Neural progenitor cell (in vitro differentiated cells): ENCODE measurements around the gene TFDP1.

ENCODE experiments used
- EZH2 ChIP-seq: fragments of 200-600 bp; sonication (generic); IDR thresholded peaks from 2 replicates; pipeline ENCODE4 v1.6.1; 2017; ENCODE audit warnings: antibody characterized with exemption, mild to moderate bottlenecking, moderate library complexity
- EZH2phosphoT487 ChIP-seq: fragments of 200-600 bp; sonication (generic); IDR thresholded peaks from 2 replicates; pipeline ENCODE4 v1.6.1; 2017; ENCODE audit warnings: antibody characterized with exemption
- TF ChIP-seq, protein P1 (sequence below): fragments of 200-600 bp; sonication (generic); IDR thresholded peaks from 2 replicates; pipeline ENCODE4 v1.5.1; 2017; ENCODE audit warnings: antibody characterized with exemption, mild to moderate bottlenecking

DNA sequence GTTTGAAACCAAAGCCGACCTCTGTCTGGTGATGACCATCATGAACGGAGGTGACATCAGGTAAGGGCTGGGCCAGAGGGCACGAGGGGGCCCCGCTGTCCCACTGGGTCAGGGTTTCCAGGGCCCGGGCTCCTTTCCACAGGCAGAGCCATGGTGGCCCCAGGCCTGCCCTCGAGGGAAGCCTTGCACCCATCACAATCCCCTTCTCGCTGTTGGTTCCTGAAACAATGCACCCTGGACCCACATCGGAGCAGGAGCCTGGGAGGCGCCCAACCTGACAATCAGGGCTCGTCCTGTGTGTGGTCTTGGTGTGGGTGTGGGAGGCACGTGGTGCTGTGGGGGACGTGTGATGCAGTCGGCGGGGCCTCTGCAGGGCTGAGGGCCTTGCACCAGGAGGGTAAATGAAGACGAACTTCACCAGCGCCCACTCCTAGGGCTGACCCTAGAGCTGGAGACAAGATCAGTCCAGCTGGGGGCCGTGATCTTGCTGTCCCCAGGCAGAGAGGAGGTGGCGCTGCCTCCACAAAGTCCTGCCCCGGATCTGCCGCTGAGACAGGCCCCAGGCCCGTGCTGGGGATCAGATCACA, 85.3 kb downstream of the TFDP1 start:
- TF ChIP-seq, protein P1, sequence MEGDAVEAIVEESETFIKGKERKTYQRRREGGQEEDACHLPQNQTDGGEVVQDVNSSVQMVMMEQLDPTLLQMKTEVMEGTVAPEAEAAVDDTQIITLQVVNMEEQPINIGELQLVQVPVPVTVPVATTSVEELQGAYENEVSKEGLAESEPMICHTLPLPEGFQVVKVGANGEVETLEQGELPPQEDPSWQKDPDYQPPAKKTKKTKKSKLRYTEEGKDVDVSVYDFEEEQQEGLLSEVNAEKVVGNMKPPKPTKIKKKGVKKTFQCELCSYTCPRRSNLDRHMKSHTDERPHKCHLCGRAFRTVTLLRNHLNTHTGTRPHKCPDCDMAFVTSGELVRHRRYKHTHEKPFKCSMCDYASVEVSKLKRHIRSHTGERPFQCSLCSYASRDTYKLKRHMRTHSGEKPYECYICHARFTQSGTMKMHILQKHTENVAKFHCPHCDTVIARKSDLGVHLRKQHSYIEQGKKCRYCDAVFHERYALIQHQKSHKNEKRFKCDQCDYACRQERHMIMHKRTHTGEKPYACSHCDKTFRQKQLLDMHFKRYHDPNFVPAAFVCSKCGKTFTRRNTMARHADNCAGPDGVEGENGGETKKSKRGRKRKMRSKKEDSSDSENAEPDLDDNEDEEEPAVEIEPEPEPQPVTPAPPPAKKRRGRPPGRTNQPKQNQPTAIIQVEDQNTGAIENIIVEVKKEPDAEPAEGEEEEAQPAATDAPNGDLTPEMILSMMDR = no peak
- TF ChIP-seq EZH2 (no peak), EZH2phosphoT487 (no peak)
